Muscle layer of duodenum (tissue), 2 donors: ENCODE results near the gene RNF133.

Experiments
- H3K27ac ChIP-seq: one replicate; pipeline ENCODE4 v1.7.0; 2013; ENCODE audit warnings: mild to moderate bottlenecking, low read length
- H3K27me3 ChIP-seq: one replicate; pipeline ENCODE4 v1.7.0; 2013; ENCODE audit warnings: low read depth, mild to moderate bottlenecking, control low read depth, low read length
- H3K36me3 ChIP-seq, 2 donors: one replicate each; pipeline ENCODE4 v1.7.0; 2013; ENCODE audit warnings: low read length in 2 of 2, control low read depth in 1 of 2, mild to moderate bottlenecking in 1 of 2; ENCODE audit not compliant: insufficient read depth in 2 of 2, control insufficient read depth in 1 of 2
- H3K4me1 ChIP-seq, 2 donors: one replicate each; pipeline ENCODE4 v1.7.0; 2013; ENCODE audit warnings: low read length in 2 of 2, mild to moderate bottlenecking in 2 of 2, control low read depth in 1 of 2, moderate library complexity in 1 of 2; ENCODE audit not compliant: insufficient read depth in 2 of 2, control insufficient read depth in 1 of 2
- H3K4me3 ChIP-seq, 2 donors: one replicate each; pipeline ENCODE4 v1.7.0; 2013; ENCODE audit warnings: low read length in 2 of 2, low read depth in 1 of 2, mild to moderate bottlenecking in 1 of 2
- H3K9me3 ChIP-seq, 2 donors: one replicate each; pipeline ENCODE4 v1.7.0; 2013; ENCODE audit warnings: low read length in 2 of 2, control low read depth in 1 of 2, mild to moderate bottlenecking in 1 of 2; ENCODE audit not compliant: control insufficient read depth in 1 of 2
- donor health status: healthy.

RNF133 gene, protein sequence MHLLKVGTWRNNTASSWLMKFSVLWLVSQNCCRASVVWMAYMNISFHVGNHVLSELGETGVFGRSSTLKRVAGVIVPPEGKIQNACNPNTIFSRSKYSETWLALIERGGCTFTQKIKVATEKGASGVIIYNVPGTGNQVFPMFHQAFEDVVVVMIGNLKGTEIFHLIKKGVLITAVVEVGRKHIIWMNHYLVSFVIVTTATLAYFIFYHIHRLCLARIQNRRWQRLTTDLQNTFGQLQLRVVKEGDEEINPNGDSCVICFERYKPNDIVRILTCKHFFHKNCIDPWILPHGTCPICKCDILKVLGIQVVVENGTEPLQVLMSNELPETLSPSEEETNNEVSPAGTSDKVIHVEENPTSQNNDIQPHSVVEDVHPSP

DNA sequence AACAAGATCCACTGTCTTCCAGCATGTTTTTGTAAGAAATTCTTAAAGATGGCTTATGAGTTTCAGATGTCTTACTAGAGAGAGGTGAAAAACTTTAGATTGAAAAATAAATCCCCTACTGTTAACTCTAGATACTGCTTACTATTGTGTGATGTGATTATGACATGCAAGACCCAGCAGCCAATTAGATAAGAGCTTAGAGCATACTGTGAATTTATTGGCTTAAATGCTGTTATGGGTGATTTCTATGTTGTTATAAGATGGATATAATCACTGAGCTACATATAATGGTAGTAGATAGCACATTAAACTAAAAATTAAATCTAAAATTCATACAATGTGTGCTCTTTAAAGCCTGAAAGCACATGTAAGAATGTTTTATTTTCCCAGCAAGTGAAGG is at the start of gene RNF133:
Gene RNF133, minus strand, starts transcription at position 101 of the 400 bp plus-strand sequence. CDS start 199 bp downstream, outside the sequence.
- Histone ChIP-seq H3K27ac (no peak within 1 kb of the TSS), H3K4me1 (no peaks in the 10 kb centered on the region), H3K36me3 (no peaks in the 10 kb centered on the region), H3K9me3 (no peaks in the 10 kb centered on the region), H3K4me3 (no peak within 1 kb of the TSS), H3K27me3 (no peaks in the 10 kb centered on the region)

DNA sequence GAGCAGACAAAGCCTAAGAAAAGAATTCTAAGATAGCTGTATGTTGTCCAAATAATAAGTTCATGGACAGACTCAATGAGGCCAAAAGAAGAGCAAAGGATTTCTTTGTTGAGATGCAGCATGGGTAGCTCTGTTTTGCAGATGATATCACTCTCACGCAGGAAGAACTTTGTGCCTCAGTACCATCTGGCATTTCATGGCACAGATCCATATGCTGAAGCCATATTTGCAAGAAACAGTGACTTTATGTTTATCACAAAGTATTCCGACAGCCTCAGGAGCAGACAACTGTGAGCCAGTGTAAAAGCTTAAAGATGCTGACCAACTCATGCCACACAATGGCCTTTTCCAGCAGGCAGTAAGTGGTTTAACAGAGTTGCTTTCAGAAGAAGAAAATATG is 49.3 kb upstream of the RNF133 start:
- Histone ChIP-seq H3K4me3 (no peak overlapping the region), H3K4me1 (no peaks in the 10 kb centered on the region), H3K27ac (no peak overlapping the region), H3K36me3 (no peaks in the 10 kb centered on the region), H3K9me3 (no peaks in the 10 kb centered on the region), H3K27me3 (no peaks in the 10 kb centered on the region)

DNA sequence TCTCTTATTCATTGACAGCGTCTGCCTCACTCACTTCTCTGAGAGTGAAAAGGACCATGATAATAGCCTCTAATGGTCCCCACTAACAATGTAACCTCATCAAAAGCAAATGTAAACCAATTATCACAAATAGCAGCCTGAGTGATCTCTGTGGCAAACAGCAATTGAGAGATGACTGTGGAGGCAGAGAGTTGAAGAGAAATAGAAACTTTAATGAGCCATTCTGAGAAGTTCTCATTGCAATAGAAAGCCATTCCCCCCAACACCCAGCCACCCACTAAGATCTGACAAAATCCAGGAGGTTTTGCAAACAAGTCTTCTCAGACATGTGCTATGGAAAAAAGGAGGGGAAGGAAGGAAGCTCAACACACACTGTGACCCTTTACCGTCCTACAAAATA is 48.0 kb upstream of the RNF133 start:
- Histone ChIP-seq H3K9me3 (no peaks in the 10 kb centered on the region), H3K27ac (no peak overlapping the region), H3K4me1 (no peaks in the 10 kb centered on the region), H3K4me3 (no peak overlapping the region), H3K36me3 (no peaks in the 10 kb centered on the region), H3K27me3 (no peaks in the 10 kb centered on the region)

DNA sequence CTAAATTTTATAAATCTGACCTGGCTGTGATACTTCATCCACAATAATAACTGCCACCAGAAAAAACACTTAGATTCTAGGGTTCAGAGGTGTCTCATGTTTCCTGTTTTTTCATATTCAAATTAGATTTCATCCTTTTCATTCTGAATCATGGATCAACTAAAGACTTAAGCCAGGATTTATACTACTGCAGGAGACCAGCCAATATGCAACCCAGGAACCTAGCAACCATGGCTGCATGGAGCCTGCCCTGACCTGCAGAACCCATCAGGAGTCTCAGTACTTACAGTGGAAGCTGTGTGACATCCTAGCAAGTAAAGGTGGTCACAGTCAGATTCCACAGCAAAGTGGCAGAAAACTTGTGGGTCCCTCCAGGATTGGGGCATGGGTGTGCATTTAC is 44.3 kb upstream of the RNF133 start:
- Histone ChIP-seq H3K4me1 (no peaks in the 10 kb centered on the region), H3K9me3 (no peaks in the 10 kb centered on the region), H3K4me3 (no peak overlapping the region), H3K27ac (no peak overlapping the region), H3K27me3 (no peaks in the 10 kb centered on the region), H3K36me3 (no peaks in the 10 kb centered on the region)

DNA sequence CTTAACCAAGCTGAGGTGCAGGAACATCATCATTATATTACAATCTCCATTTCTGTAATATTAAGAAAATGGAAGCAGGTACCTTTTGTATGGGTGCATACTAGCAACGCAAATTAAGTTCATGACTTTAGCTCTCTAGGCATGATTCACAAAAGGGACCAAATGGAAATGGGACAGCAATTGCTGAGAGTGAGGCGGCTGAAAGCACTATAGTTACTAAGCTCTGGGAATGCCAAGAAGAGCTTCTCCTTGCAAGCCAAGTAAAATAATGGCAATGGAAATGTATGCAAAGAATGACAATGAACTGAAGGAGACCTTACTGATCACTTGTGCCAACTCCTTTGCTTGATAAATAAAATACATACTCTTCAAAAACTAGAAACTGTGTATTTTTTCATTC is 40.0 kb upstream of the RNF133 start:
- no peaks in the 10 kb centered on the region for H3K9me3 ChIP-seq
- no peaks in the 10 kb centered on the region for H3K36me3 ChIP-seq
- no peak overlapping the region for H3K4me3 ChIP-seq
- H3K4me1 ChIP-seq = no peaks in the 10 kb centered on the region
- H3K27ac ChIP-seq = no peak overlapping the region
- no peaks in the 10 kb centered on the region for H3K27me3 ChIP-seq

DNA sequence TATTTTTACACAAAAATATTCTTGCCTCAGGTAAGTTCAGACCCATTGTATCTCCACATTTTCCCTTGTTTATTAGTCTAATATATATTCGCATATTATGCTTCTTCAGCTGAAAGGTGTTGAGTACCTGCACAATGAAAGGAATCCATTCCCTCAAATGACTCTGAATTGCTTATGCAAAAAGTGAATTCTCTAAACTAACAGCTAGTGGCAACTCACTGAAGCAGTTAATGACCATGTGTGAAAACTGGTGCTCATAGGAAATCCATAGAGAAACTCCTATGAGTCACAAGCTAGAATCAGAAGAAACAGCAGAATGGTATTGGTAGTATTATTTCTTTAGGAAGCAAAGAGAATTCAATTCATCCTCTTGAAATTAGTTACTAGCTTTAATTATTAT is 37.3 kb upstream of the RNF133 start:
- H3K9me3 ChIP-seq = no peaks in the 10 kb centered on the region
- H3K4me3 ChIP-seq = no peak overlapping the region
- no peaks in the 10 kb centered on the region for H3K36me3 ChIP-seq
- no peaks in the 10 kb centered on the region for H3K4me1 ChIP-seq
- H3K27ac ChIP-seq = no peak overlapping the region
- no peaks in the 10 kb centered on the region for H3K27me3 ChIP-seq

DNA sequence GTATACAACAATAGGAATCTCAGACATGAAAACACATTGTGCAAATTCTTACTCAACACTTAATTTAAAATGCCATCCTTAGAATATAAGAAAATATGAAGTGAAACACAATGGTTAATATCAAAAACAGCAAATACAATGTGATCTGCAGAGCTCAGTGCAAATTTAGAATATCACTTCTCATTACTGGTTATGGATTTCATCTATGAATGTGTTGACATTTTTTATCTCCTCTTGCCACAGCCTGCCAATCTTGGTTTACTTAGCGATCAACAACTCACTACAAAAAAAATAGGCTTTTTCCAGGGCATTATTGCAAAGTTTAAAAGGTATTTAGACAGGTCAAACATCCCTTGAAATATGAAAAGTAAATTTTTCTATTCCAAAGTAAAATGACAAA is 28.8 kb upstream of the RNF133 start:
- Histone ChIP-seq H3K27me3 (no peaks in the 10 kb centered on the region), H3K27ac (no peak overlapping the region), H3K36me3 (no peaks in the 10 kb centered on the region), H3K4me1 (no peaks in the 10 kb centered on the region), H3K4me3 (no peak overlapping the region), H3K9me3 (no peaks in the 10 kb centered on the region)

DNA sequence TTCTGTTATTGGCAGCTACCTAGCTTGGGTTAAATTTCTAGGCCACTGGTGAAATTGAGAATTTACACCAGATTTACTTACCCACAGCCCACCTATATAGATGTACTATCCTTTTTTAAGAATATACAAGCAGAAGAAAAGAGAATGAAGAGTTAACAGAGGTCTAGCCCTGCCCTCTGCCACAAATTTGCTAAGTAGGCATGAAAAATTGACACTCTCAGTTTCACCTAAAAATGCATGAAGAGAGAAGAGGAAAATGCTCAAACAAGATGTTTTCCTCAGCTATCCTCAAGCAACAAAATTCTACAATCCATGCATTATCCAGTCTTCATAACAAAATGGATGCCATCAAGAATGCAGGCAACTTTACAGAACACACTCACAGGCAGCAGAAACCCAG is 28.4 kb upstream of the RNF133 start:
- no peaks in the 10 kb centered on the region for H3K27me3 ChIP-seq
- H3K4me1 ChIP-seq = no peaks in the 10 kb centered on the region
- H3K27ac ChIP-seq = no peak overlapping the region
- H3K36me3 ChIP-seq = no peaks in the 10 kb centered on the region
- H3K9me3 ChIP-seq = no peaks in the 10 kb centered on the region
- no peak overlapping the region for H3K4me3 ChIP-seq

DNA sequence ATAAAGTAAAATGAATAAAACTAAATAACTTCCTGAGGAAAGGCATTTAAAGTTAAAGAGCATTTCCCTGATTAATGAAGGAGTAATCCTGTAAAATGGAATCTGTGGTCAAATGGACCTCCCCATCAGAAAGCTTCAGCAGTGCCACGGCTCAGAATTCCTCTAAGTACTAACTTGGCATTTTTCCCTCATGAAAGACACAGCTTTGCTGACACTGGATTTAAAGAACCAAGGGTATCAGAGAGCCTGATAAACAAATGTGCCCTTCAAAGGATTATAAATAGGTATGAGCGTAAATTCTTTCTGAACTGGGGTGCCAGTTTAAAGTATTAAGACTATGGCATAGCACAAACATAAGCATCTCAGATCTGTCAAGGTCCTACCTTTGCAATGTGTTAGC is 28.0 kb upstream of the RNF133 start:
- H3K4me3 ChIP-seq = no peak overlapping the region
- H3K27ac ChIP-seq = no peak overlapping the region
- H3K4me1 ChIP-seq = no peaks in the 10 kb centered on the region
- H3K36me3 ChIP-seq = no peaks in the 10 kb centered on the region
- H3K27me3 ChIP-seq = no peaks in the 10 kb centered on the region
- H3K9me3 ChIP-seq = no peaks in the 10 kb centered on the region

DNA sequence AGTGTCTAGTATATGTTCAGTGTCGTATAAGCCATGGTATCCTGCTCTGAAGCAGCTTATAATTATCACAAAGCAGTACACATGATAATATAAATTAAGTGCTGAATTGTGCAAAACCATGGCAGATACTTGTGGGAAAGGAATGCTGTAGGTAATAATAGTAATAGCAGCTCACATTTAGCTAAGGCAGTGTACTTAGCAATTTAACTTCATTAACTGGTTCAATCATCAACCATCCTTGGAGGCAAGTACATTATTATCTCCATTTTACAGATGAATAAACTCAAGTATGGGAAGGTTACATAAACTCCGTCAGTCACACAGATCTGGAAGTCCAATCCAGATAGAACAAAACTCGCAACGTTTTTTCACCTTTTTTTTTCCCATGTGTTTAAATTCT is 25.4 kb upstream of the RNF133 start:
- no peaks in the 10 kb centered on the region for H3K36me3 ChIP-seq
- H3K9me3 ChIP-seq = no peaks in the 10 kb centered on the region
- H3K27me3 ChIP-seq = no peaks in the 10 kb centered on the region
- no peak overlapping the region for H3K27ac ChIP-seq
- no peaks in the 10 kb centered on the region for H3K4me1 ChIP-seq
- H3K4me3 ChIP-seq = no peak overlapping the region

DNA sequence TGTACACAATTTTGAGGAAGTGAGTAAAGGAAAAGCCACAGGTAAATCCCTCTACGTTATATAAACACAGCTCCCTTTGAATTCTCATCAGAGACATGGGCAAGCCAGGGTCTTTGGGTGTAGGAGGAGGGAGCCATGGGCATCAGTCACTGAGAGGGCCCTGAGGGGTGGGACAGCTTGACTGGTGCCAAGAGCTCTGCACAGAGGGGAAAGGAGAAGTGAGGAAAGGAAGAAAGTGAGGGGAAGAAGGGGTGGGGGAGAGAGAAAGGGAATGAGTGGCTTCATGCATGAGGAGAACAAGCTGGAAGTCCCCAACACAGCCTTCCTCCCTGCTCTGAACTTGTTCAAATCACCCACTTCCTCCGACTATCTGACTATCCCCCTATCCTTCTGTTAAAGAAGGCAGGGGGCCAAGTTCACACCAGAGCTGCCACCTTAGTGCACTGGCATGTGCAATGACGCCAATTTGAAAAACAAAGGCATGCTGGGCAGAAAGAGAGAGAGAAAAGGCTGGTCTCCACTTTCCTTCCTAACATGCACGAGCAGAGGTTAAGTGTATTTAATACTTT is 20.2 kb upstream of the RNF133 start:
- Histone ChIP-seq H3K27ac (no peak overlapping the region), H3K4me1 (no peaks in the 10 kb centered on the region), H3K36me3 (no peaks in the 10 kb centered on the region), H3K9me3 (no peaks in the 10 kb centered on the region), H3K4me3 (no peak overlapping the region), H3K27me3 (no peaks in the 10 kb centered on the region)
